Activated naive CD4-positive, alpha-beta T cell treated with anti-CD3 and anti-CD28 coated beads, Interleukin-2, amount 50 U/mL, for 72 hours (primary cell): ENCODE results near the gene CCDC177. TPM values are rescaled to one million over a fixed set of nuclear protein-coding genes. Genes with fewer than 3 reads are reported as not detected.
A peak's percentile ranks its signal among the peaks of the same experiment; 100 is the strongest.

ENCODE experiments used
- ATAC-seq, 2 donors: fragments of 150-1000 bp; cut with Tn5 transposase; 2 replicates each; pipeline ENCODE4 v1.10.0; 2021; ENCODE audit warnings: mild to moderate bottlenecking in 2 of 2, moderate library complexity in 2 of 2
- DNase-seq, 2 donors: peaks; one replicate each; pipeline ENCODE4 v3.0.0; 2021 to 2022; ENCODE audit warnings: low spot score in 2 of 2
- H3K27ac Mint-ChIP-seq, 2 donors: one replicate each; pipeline ENCODE4 v1.8.0; 2022; ENCODE audit warnings: mild to moderate bottlenecking in 2 of 2, mixed read lengths in 2 of 2
- H3K36me3 Mint-ChIP-seq, 2 donors: one replicate each; pipeline ENCODE4 v1.8.0; 2022; ENCODE audit warnings: mixed read lengths in 2 of 2
- H3K9me3 Mint-ChIP-seq, 2 donors: one replicate each; pipeline ENCODE4 v1.8.0; 2022; ENCODE audit warnings: mixed read lengths in 2 of 2
- total RNA-seq, 2 donors: library from RNA; stranded (reverse); gene quantifications; one replicate each; pipeline ENCODE4 v1.2.3, GENCODE V29; 2022

CCDC177 gene
- total RNA-seq, 2 donors from 2014 or later, result not detected

- DNase-seq, result no peak
- ATAC-seq, result no peak
- Mint-ChIP-seq H3K36me3 (no peaks in the 10 kb centered on the region), H3K9me3 (no peaks in the 10 kb centered on the region), H3K27ac (no peak overlapping the region)
These were observed 47.0 kb downstream of the CCDC177 start for GRCh38 chr14:69527635-69528034.

GRCh38 chr14:69525896-69526295, 48.8 kb downstream of the CCDC177 start:
- DNase-seq, result no peak
- no peaks in the 10 kb centered on the region for H3K9me3 Mint-ChIP-seq
- H3K36me3 Mint-ChIP-seq, result no peaks in the 10 kb centered on the region
- H3K27ac Mint-ChIP-seq, result no peak overlapping the region
- no peak for ATAC-seq

- H3K36me3 Mint-ChIP-seq, result no peaks in the 10 kb centered on the region
These were observed 52.6 kb downstream of the CCDC177 start for GRCh38 chr14:69522026-69522425.

More at GRCh38 chr14:69522026-69522425, 52.6 kb downstream of the CCDC177 start:
- ATAC-seq (no peak), DNase-seq (no peak)
- H3K27ac Mint-ChIP-seq, result peak overlapping the region in 1 of 2 donors; percentile 4
- H3K9me3 Mint-ChIP-seq, result no peaks in the 10 kb centered on the region

Other genes starting within 250 kb of the CCDC177 start
- gene ERH, start 176.6 kb downstream of the CCDC177 start, total RNA-seq, result 100 to 1,000 TPM; 296 to 371 TPM
- gene SLC39A9, start 176.2 kb downstream of the CCDC177 start, total RNA-seq, result 10 to 100 TPM; 48.1 to 52.4 TPM
- under 1 TPM; 0.05 to 0.12 TPM for gene PLEKHD1, start 90.1 kb downstream of the CCDC177 start, total RNA-seq
- gene SUSD6, start 36.7 kb upstream of the CCDC177 start, total RNA-seq, result 10 to 100 TPM; 54.1 to 98.6 TPM
- 100 to 1,000 TPM; 324 to 364 TPM for gene SRSF5, start 192.3 kb upstream of the CCDC177 start, total RNA-seq
- gene SLC10A1, start 222.4 kb upstream of the CCDC177 start, total RNA-seq, result not detected